Measurements from ENCODE around the gene SSBP1.
A peak's percentile ranks its signal among the peaks of the same experiment; 100 is the strongest.
"Not testable (repeated sequence)": the region's sequence is repeated elsewhere in the genome, so short reads cannot be mapped to it uniquely, and the experiment has no call there.

The SSBP1 gene

GRCh38 chr7:141770083-141770583 lies 32.0 kb downstream of the SSBP1 start:
- DNase-seq (ENCODE audit: low read depth in 2 of 2), result not testable (repeated sequence)

- no peak for DNase-seq (ENCODE audit: low read depth in 2 of 2)
Measured at GRCh38 chr7:141776374-141776773, 38.2 kb downstream of the SSBP1 start, which contains the start of gene TAS2R4. TAS2R4 (plus strand) TSS chr7:141776674; CDS start chr7:141778489, 1,815 bp downstream.

- DNase-seq (ENCODE audit: low read depth in 2 of 2), result peak in 1 of 2 donors; percentile 17
Measured at GRCh38 chr7:141785706-141786552, 47.8 kb downstream of the SSBP1 start.

- no peak for DNase-seq (ENCODE audit: low read depth in 2 of 2)
Measured at GRCh38 chr7:141788296-141788695, 50.1 kb downstream of the SSBP1 start.

GRCh38 chr7:141789917-141790316 lies 51.8 kb downstream of the SSBP1 start, which contains the start of gene TAS2R5:
TAS2R5 (plus strand) TSS chr7:141790217; CDS start chr7:141790362, 145 bp downstream.
- DNase-seq (ENCODE audit: low read depth in 2 of 2), result no peak

- no peak for DNase-seq (ENCODE audit: low read depth in 2 of 2)
Measured at GRCh38 chr7:141792526-141792925, 54.4 kb downstream of the SSBP1 start.
